ENCODE data around the gene ADRM1.

ADRM1 gene

DNA sequence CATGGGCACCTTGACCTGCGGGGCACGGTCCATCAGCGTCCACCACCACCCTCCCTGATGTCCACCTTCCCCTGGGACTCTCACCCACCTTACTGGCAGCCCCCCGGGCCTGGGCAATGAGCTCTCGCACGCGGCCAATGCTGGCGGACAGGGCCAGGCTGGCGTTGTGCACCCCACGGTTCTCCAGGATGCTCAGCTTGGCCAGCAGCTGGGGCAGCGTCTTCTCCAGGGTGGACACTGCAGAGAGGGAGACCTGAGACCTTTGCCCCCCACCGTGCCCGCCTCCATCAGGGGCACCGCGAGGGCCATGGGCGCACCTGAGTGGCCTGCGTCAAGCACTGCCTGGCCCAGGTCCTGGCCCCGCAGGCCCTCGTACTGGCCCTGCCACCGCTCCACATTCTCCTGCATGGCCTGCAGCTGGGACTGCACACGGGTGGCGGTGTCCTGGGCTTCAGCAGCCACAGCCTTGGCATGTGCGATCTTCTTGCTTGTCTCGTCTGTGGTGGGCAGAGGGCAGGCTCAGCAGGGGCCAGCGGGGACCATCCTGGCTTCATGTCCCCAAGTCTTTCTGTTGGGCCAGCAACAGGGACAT is 12.0 kb downstream of the ADRM1 start:
- H4K20me1 ChIP-seq (ENCODE audit: insufficient read depth, low read length) = no peaks in the 10 kb centered on the region
- no peaks in the 10 kb centered on the region for H3K9me2 ChIP-seq (ENCODE audit: low read depth, low read length)
- TF ChIP-seq, protein P1, sequence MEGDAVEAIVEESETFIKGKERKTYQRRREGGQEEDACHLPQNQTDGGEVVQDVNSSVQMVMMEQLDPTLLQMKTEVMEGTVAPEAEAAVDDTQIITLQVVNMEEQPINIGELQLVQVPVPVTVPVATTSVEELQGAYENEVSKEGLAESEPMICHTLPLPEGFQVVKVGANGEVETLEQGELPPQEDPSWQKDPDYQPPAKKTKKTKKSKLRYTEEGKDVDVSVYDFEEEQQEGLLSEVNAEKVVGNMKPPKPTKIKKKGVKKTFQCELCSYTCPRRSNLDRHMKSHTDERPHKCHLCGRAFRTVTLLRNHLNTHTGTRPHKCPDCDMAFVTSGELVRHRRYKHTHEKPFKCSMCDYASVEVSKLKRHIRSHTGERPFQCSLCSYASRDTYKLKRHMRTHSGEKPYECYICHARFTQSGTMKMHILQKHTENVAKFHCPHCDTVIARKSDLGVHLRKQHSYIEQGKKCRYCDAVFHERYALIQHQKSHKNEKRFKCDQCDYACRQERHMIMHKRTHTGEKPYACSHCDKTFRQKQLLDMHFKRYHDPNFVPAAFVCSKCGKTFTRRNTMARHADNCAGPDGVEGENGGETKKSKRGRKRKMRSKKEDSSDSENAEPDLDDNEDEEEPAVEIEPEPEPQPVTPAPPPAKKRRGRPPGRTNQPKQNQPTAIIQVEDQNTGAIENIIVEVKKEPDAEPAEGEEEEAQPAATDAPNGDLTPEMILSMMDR (IDR thresholded peaks at IDR 0.05; ENCODE audit: low read length) = no peak
- TF ChIP-seq EZH2 (IDR thresholded peaks at IDR 0.05; ENCODE audit: borderline replicate concordance, low read length) = no peak
- H3K9me3 ChIP-seq (ENCODE audit: low read length) = no peaks in the 10 kb centered on the region
- H3K79me2 ChIP-seq (ENCODE audit: insufficient read depth, low read length) = no peaks in the 10 kb centered on the region
- no peaks in the 10 kb centered on the region for H3K27me3 ChIP-seq (ENCODE audit: insufficient read depth, low read length)
- no peak overlapping the region for H2AFZ ChIP-seq (ENCODE audit: low read length)
- H3K4me2 ChIP-seq (ENCODE audit: low read length) = no peak overlapping the region
- H3K4me1 ChIP-seq (ENCODE audit: insufficient read depth, low read length, severe bottlenecking) = no peaks in the 10 kb centered on the region
- H3K27ac ChIP-seq (ENCODE audit: low read depth, low read length, poor library complexity, severe bottlenecking) = no peak overlapping the region
- H3K36me3 ChIP-seq (ENCODE audit: insufficient read depth, low read length) = no peaks in the 10 kb centered on the region; the same call in 1 of the 2 replicates
- H3F3A ChIP-seq (ENCODE audit: insufficient read depth, low read length) = no peaks in the 10 kb centered on the region
- no peak overlapping the region for H3K4me3 ChIP-seq (ENCODE audit: low read depth, low read length, poor library complexity, severe bottlenecking)
- H3K9ac ChIP-seq (ENCODE audit: low read length) = no peak overlapping the region

DNA sequence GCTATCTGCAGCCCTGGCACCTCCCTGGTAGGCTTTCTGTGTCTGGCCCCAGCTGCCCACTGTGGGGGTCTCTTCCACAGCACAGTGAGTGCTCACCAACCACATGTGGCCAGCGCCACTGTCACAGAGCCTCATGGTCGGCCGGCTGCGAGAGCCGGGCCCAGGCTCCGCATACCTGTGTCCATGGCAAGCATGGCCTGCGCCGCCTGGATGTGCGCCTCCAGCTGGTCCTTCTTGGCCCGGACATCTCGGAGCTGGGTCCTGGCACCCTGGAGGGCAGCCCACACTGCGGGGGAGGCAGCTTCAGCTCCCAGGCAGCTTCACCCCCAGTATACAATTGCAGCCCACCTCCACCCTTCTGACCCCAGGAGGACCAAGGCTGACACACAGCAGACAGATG is 13.0 kb downstream of the ADRM1 start:
- no peaks in the 10 kb centered on the region for H4K20me1 ChIP-seq (ENCODE audit: insufficient read depth, low read length)
- H3K27ac ChIP-seq (ENCODE audit: low read depth, low read length, poor library complexity, severe bottlenecking) = no peak overlapping the region
- no peaks in the 10 kb centered on the region for H3K36me3 ChIP-seq (ENCODE audit: insufficient read depth, low read length)
- H3K79me2 ChIP-seq (ENCODE audit: insufficient read depth, low read length) = no peaks in the 10 kb centered on the region
- no peak overlapping the region for H2AFZ ChIP-seq (ENCODE audit: low read length)
- H3F3A ChIP-seq (ENCODE audit: insufficient read depth, low read length) = no peaks in the 10 kb centered on the region
- H3K27me3 ChIP-seq (ENCODE audit: insufficient read depth, low read length) = no peaks in the 10 kb centered on the region
- no peak overlapping the region for H3K4me3 ChIP-seq (ENCODE audit: low read depth, low read length, poor library complexity, severe bottlenecking)
- H3K4me1 ChIP-seq (ENCODE audit: insufficient read depth, low read length, severe bottlenecking) = no peaks in the 10 kb centered on the region
- no peaks in the 10 kb centered on the region for H3K9me3 ChIP-seq (ENCODE audit: low read length)
- H3K9me2 ChIP-seq (ENCODE audit: low read depth, low read length) = no peaks in the 10 kb centered on the region
- no peak overlapping the region for H3K9ac ChIP-seq (ENCODE audit: low read length)
- TF ChIP-seq, protein P1 (IDR thresholded peaks at IDR 0.05; ENCODE audit: low read length) = no peak
- TF ChIP-seq EZH2 (IDR thresholded peaks at IDR 0.05; ENCODE audit: borderline replicate concordance, low read length) = no peak
- H3K4me2 ChIP-seq (ENCODE audit: low read length) = no peak overlapping the region

DNA sequence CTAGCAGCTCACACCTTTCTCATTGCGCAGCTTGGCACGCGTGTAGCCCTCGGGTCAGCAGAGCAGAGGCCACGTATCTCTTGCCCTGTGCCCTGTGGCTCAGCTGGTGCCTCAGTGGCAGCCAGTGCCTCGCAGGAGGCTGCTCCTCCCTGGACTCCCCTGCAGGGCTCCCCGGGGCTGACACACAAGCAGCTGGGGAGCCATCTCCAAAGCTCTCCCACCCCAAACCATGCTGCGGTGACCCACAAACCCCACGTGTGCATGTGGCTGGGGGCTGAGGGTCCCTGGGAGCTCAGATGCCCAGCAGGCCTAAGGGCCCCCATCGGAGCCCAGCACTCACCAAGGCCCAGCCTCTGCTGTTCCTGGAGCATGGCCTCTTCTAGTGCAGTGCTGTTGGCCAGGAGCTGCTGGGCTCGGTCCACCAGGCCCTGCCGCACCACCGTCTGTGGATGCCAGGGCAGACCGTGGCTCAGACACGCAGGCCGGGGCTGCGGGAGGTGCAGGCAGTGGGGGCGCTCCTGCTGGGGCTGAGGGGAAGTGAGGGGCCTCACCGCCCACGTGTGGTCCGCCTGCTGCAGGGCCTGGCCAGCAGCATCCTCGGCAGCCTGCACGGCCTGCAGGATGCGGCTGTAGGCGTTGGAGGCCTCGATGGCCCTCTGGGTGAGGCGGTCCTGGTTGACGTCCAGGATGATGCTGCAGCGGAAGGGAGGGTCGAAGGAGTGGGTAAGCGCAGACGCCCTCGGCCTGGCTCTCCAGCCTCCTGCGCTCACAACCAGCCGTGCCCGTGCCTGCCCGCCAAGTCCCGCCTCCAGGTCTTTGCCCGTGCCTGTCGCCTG is 13.8 kb downstream of the ADRM1 start:
- no peak overlapping the region for H3K4me3 ChIP-seq (ENCODE audit: low read depth, low read length, poor library complexity, severe bottlenecking)
- H3K27ac ChIP-seq (ENCODE audit: low read depth, low read length, poor library complexity, severe bottlenecking) = no peak overlapping the region
- H2AFZ ChIP-seq (ENCODE audit: low read length) = no peak overlapping the region
- H3K9me3 ChIP-seq (ENCODE audit: low read length) = no peaks in the 10 kb centered on the region
- no peaks in the 10 kb centered on the region for H3K4me1 ChIP-seq (ENCODE audit: insufficient read depth, low read length, severe bottlenecking)
- H3K9me2 ChIP-seq (ENCODE audit: low read depth, low read length) = no peaks in the 10 kb centered on the region
- no peaks in the 10 kb centered on the region for H3K36me3 ChIP-seq (ENCODE audit: insufficient read depth, low read length)
- no peaks in the 10 kb centered on the region for H3K79me2 ChIP-seq (ENCODE audit: insufficient read depth, low read length)
- no peak overlapping the region for H3K4me2 ChIP-seq (ENCODE audit: low read length)
- H3F3A ChIP-seq (ENCODE audit: insufficient read depth, low read length) = no peaks in the 10 kb centered on the region
- TF ChIP-seq, protein P1 (IDR thresholded peaks at IDR 0.05; ENCODE audit: low read length) = no peak
- no peak for TF ChIP-seq EZH2 (IDR thresholded peaks at IDR 0.05; ENCODE audit: borderline replicate concordance, low read length)
- no peaks in the 10 kb centered on the region for H4K20me1 ChIP-seq (ENCODE audit: insufficient read depth, low read length)
- no peak overlapping the region for H3K9ac ChIP-seq (ENCODE audit: low read length)
- no peaks in the 10 kb centered on the region for H3K27me3 ChIP-seq (ENCODE audit: insufficient read depth, low read length)
